Measurements from ENCODE around the gene NIBAN1. TPM values are rescaled to one million over a fixed set of nuclear protein-coding genes. Genes with fewer than 3 reads are reported as not detected.

The NIBAN1 gene
- total RNA-seq, 1 experiment from 2014 or later = 0.59 TPM

- DNase-seq = no peak
- no peaks in the 10 kb centered on the region for H3K9me3 ChIP-seq (replicated peaks)
Observed at GRCh38 chr1:184941735-184942134, 32.6 kb downstream of the NIBAN1 start.

GRCh38 chr1:184941410-184941733 lies 32.9 kb downstream of the NIBAN1 start:
- H3K27ac ChIP-seq = no peak overlapping the region
- no peaks in the 10 kb centered on the region for H3K4me1 ChIP-seq
- no peak for DNase-seq
- no peaks in the 10 kb centered on the region for H3K9me3 ChIP-seq (replicated peaks)
- no peaks in the 10 kb centered on the region for H3K27me3 ChIP-seq
- H3K4me3 ChIP-seq = no peak overlapping the region
- H3K36me3 ChIP-seq = no peaks in the 10 kb centered on the region

More at GRCh38 chr1:184941735-184942134, 32.6 kb downstream of the NIBAN1 start:
- H3K4me3 ChIP-seq = no peak overlapping the region
- H3K4me1 ChIP-seq = no peaks in the 10 kb centered on the region
- no peaks in the 10 kb centered on the region for H3K36me3 ChIP-seq
- H3K27ac ChIP-seq = no peak overlapping the region
- H3K27me3 ChIP-seq = no peaks in the 10 kb centered on the region

GRCh38 chr1:184940694-184941409 lies 33.5 kb downstream of the NIBAN1 start:
- Histone ChIP-seq H3K4me3 (no peak overlapping the region), H3K27me3 (no peaks in the 10 kb centered on the region), H3K36me3 (no peaks in the 10 kb centered on the region), H3K4me1 (no peaks in the 10 kb centered on the region), H3K27ac (no peak overlapping the region), H3K9me3 (replicated peaks) (no peaks in the 10 kb centered on the region)
- no peak for DNase-seq

- H3K4me1 ChIP-seq = no peaks in the 10 kb centered on the region
- no peaks in the 10 kb centered on the region for H3K27me3 ChIP-seq
- no peaks in the 10 kb centered on the region for H3K9me3 ChIP-seq (replicated peaks)
- no peaks in the 10 kb centered on the region for H3K36me3 ChIP-seq
- no peak overlapping the region for H3K27ac ChIP-seq
- H3K4me3 ChIP-seq = no peak overlapping the region
- no peak for DNase-seq
Observed at GRCh38 chr1:184940226-184940625, 34.1 kb downstream of the NIBAN1 start.

- H3K27ac ChIP-seq = no peak overlapping the region
- no peak for DNase-seq
- no peaks in the 10 kb centered on the region for H3K4me1 ChIP-seq
- no peaks in the 10 kb centered on the region for H3K36me3 ChIP-seq
- no peaks in the 10 kb centered on the region for H3K27me3 ChIP-seq
- no peaks in the 10 kb centered on the region for H3K9me3 ChIP-seq (replicated peaks)
- H3K4me3 ChIP-seq = no peak overlapping the region
Observed at GRCh38 chr1:184937729-184938128, 36.6 kb downstream of the NIBAN1 start.

- H3K9me3 ChIP-seq (replicated peaks) = no peaks in the 10 kb centered on the region
- H3K27ac ChIP-seq = no peak overlapping the region
- no peak overlapping the region for H3K4me3 ChIP-seq
- H3K4me1 ChIP-seq = no peaks in the 10 kb centered on the region
- DNase-seq = no peak
- H3K36me3 ChIP-seq = no peaks in the 10 kb centered on the region
- H3K27me3 ChIP-seq = no peaks in the 10 kb centered on the region
Observed at GRCh38 chr1:184935920-184936798, 38.1 kb downstream of the NIBAN1 start.

GRCh38 chr1:184933944-184934343 lies 40.4 kb downstream of the NIBAN1 start:
- no peak for DNase-seq
- no peaks in the 10 kb centered on the region for H3K27me3 ChIP-seq
- H3K27ac ChIP-seq = no peak overlapping the region
- no peaks in the 10 kb centered on the region for H3K9me3 ChIP-seq (replicated peaks)
- no peaks in the 10 kb centered on the region for H3K4me1 ChIP-seq
- H3K36me3 ChIP-seq = no peaks in the 10 kb centered on the region
- H3K4me3 ChIP-seq = no peak overlapping the region

- Histone ChIP-seq H3K36me3 (no peaks in the 10 kb centered on the region), H3K27me3 (no peaks in the 10 kb centered on the region), H3K4me1 (no peaks in the 10 kb centered on the region), H3K4me3 (no peak overlapping the region), H3K9me3 (replicated peaks) (no peaks in the 10 kb centered on the region), H3K27ac (no peak overlapping the region)
- no peak for DNase-seq
Observed at GRCh38 chr1:184932319-184932718, 42.0 kb downstream of the NIBAN1 start.

GRCh38 chr1:184931566-184931965 lies 42.7 kb downstream of the NIBAN1 start:
- Histone ChIP-seq H3K9me3 (replicated peaks) (no peaks in the 10 kb centered on the region), H3K27ac (no peak overlapping the region), H3K27me3 (no peaks in the 10 kb centered on the region), H3K36me3 (no peaks in the 10 kb centered on the region), H3K4me1 (no peaks in the 10 kb centered on the region), H3K4me3 (no peak overlapping the region)
- no peak for DNase-seq

- Histone ChIP-seq H3K27ac (no peak overlapping the region), H3K36me3 (no peaks in the 10 kb centered on the region), H3K9me3 (replicated peaks) (no peaks in the 10 kb centered on the region), H3K4me3 (no peak overlapping the region), H3K27me3 (no peaks in the 10 kb centered on the region), H3K4me1 (no peaks in the 10 kb centered on the region)
- no peak for DNase-seq
Observed at GRCh38 chr1:184930645-184931044, 43.7 kb downstream of the NIBAN1 start.

- Histone ChIP-seq H3K27ac (no peak overlapping the region), H3K4me1 (no peaks in the 10 kb centered on the region)
Observed at GRCh38 chr1:184930232-184930631, 44.1 kb downstream of the NIBAN1 start.

GRCh38 chr1:184929711-184930202 lies 44.6 kb downstream of the NIBAN1 start:
- H3K27me3 ChIP-seq = no peaks in the 10 kb centered on the region
- no peak for DNase-seq
- H3K9me3 ChIP-seq (replicated peaks) = no peaks in the 10 kb centered on the region
- no peaks in the 10 kb centered on the region for H3K36me3 ChIP-seq
- H3K4me1 ChIP-seq = no peaks in the 10 kb centered on the region
- no peak overlapping the region for H3K4me3 ChIP-seq
- no peak overlapping the region for H3K27ac ChIP-seq

More at GRCh38 chr1:184930232-184930631, 44.1 kb downstream of the NIBAN1 start:
- Histone ChIP-seq H3K4me3 (no peak overlapping the region), H3K27me3 (no peaks in the 10 kb centered on the region), H3K36me3 (no peaks in the 10 kb centered on the region), H3K9me3 (replicated peaks) (no peaks in the 10 kb centered on the region)
- no peak for DNase-seq

- H3K4me1 ChIP-seq = no peaks in the 10 kb centered on the region
Observed at GRCh38 chr1:184928394-184928793, 45.9 kb downstream of the NIBAN1 start.

More at GRCh38 chr1:184928394-184928793, 45.9 kb downstream of the NIBAN1 start:
- Histone ChIP-seq H3K27ac (no peak overlapping the region), H3K4me3 (no peak overlapping the region), H3K36me3 (no peaks in the 10 kb centered on the region), H3K9me3 (replicated peaks) (no peaks in the 10 kb centered on the region), H3K27me3 (no peaks in the 10 kb centered on the region)
- DNase-seq = no peak

Data from SJCRH30 (cell line).